HG03045 (cell line): Measurements from ENCODE around the gene GRHL3.

ENCODE experiments used
- ATAC-seq: cut with Tn5 transposase; IDR thresholded peaks from one replicate; pipeline ENCODE4 v1.9.1; 2021; ENCODE audit warnings: mild to moderate bottlenecking, moderate library complexity; ENCODE audit not compliant: unreplicated experiment

The GRHL3 gene

GRCh38 chr1:24340770-24341169, 21.6 kb downstream of the GRHL3 start:
- no peak for ATAC-seq

GRCh38 chr1:24341260-24341659, 22.1 kb downstream of the GRHL3 start:
- no peak for ATAC-seq

GRCh38 chr1:24343412-24344089, 24.4 kb downstream of the GRHL3 start:
- no peak for ATAC-seq

- ATAC-seq, result no peak
Observed at GRCh38 chr1:24344090-24344742, 25.1 kb downstream of the GRHL3 start.

DNA sequence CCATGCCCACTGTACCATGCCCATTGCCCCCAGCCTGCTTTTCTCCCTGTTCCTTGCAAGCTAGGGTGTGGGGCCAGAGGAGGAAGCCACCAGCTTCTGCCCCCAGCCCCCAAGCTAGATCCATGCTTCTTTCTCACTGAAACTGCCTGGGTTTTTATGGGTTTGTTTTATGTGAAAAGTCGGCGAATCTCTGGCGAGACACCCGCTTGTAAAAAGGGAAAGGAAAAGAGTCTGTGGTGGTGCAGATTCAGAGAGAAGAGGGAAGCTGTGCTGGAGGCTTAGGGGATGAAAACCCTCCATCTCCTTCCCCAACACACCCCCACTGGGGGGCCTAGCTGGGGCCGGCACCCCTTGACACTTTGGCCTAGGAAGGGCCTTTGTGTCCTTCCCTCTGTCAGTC, 26.2 kb downstream of the GRHL3 start:
- no peak for ATAC-seq

DNA sequence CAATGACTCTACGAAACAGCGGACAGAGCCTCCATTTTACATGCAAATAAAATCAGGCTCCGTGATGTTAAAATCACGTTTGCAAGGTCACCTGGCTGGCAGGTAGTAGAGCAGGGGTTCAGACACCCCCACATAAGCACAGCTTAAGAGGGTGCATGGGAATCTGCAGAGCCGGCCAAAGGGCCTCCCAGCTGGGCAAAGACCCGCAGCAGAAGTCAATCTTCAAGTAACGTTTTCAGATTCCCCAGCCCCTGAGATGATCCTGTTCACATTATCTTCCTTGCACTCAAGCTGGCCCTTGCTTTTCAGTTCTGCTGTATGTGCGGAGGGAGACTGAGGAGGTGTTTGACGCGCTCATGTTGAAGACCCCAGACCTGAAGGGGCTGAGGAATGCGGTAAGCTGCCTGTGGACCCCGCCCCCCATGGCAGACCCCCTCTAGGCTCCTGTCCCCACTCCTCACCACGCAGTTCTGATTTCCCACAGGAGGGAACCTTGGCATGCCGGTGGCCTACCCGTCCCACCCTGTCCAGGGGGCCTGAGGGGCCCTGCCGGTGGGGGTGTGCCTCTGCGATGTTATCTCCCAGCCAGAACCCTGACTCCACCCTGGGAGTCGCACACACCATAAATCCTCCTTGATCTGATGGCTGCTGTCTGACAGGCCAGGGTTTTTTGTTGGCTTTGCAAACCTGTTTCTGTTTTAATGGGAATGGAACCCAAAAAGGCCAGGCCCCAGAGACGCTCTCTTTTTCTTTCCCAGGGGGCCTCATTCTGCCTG, 28.2 kb downstream of the GRHL3 start:
- ATAC-seq, result no peak

GRCh38 chr1:24348196-24348595, 29.0 kb downstream of the GRHL3 start:
- ATAC-seq, result no peak

DNA sequence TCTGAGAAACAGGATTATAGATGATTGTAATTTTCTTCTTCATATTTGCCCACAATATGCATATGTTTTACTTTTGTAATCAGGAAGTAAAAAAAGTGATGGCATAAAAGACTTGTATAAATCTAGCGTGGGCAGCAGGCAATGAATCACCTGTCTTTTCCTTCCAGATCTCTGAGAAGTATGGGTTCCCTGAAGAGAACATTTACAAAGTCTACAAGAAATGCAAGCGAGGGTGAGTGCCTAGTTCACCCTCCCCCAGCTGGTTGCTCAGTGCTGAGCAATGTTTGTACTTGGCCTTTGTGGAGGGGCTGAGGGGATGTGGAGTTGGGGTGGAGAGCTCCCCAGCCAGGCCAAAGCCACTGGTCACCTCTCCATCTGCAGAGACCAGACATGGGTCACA, 30.7 kb downstream of the GRHL3 start:
- ATAC-seq, result no peak

- ATAC-seq, result no peak
Observed at GRCh38 chr1:24351247-24351646, 32.1 kb downstream of the GRHL3 start.

- ATAC-seq, result no peak
Observed at GRCh38 chr1:24351918-24352627, 32.9 kb downstream of the GRHL3 start.

DNA sequence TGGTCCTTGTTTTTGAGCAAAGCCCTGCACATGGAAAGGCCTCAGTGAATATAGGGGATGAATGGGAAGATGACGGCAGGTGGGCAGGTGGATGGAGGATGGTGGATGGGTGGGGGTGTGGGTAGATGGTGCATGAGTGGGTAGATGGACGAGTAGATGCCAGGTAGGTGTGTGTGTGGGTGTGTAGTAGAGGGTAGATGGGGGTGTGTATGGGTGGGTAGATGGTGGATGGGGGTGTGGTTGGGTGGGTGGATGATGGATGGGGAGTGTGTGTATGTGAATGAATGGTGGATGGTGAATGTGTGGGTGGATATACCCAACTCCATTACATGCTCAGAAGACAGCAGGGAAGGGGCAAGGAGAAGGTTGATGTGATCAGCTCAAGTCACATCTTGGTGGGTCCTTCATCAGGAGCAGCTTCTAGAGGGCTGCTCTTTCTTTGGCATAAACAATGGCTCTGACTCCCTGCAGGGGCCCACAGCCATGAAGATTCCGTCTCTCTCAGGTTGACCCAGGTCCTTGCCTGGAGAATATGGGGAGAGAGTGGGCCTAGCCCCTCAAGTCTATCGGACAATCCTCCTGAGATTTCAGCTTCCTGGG, 34.2 kb downstream of the GRHL3 start:
- ATAC-seq, result no peak

DNA sequence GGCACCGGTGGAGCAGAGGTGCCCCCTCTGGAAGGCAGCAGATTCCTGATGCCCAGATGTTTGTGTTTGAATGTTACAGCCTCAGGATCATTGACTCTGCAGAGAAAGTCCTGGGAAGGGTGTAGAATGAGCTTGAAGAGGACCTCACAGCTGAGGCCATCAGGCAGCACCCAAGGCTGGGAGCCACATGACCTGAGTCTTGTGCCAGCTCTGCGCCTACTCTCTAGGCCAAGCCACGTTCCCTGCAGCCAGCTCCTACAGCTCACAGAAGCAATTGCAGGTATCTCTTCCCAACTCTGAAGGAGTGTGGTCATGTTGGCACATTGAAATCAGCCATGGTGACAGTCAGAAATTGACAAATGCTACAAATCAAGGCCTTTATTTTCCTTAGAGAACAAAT, 36.3 kb downstream of the GRHL3 start:
- no peak for ATAC-seq

DNA sequence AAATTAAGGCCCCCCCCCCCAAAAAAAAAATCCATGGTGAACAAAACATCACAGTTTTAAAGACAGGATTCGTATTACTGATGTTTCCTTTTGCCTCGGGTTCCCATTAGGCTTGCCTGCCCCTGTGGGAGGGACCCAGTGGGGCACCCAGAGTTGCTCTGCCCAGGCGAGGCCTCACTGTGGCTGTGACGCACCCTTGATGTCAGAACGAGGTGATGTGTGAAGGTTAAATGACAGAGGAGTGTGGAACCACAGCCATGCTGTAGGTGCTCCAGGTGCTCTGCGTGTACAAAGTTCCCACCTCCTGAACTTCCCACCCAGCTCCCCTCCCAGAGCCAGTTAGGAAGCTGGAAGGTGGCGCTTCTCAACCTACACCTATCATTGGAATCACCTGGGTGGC, 37.9 kb downstream of the GRHL3 start:
- ATAC-seq, result no peak

- ATAC-seq, result no peak
Observed at GRCh38 chr1:24360681-24361080, 41.5 kb downstream of the GRHL3 start.

DNA sequence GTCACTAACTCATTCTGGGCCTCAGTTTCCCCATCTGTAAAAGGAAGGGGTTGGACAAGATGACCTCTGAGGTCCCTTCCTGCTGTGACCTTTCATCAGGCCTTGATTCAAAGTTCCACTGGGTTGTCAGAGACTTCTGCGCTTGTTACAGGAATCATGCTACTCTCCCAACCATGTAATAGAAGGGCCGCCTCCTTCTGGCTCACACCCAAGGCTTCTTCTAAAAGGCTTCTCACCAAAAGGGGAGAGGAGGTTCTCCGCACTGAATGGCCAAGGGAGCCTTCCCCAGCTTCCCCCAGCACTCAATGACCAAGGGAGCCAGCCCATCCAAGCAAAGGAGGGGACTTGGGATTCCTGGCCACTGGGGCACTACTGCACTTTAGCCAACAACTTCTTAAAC, 42.7 kb downstream of the GRHL3 start:
- no peak for ATAC-seq

GRCh38 chr1:24362396-24362795, 43.2 kb downstream of the GRHL3 start:
- no peak for ATAC-seq

DNA sequence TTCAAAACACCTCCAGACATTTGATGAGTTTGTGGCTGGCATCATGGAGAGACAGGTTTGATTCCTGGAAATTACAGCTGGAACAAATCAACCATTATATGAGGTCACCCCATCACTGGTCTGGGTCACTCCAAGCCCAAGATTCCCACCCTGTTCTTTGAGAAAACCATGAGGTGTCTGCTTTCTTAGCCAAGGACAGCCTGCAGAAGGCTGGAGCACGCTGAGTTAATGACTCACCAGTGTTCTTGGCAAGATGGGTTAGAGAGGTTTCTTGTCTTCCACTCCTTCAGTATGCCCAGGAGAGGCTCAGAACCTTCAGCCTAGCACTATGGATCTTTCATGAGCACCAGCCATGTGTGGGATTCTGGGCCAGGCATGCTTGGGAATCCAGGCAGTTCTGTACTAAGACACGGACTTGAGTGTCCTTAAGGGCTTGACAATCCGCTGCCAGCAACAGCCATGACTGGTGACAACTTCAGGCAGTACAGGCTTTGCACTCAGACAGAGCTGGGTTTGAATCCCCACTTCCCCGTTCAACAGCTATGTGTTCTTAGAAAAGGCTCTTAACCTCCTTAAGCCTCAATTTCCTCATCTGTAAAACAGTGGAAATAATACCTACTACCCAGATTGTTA, 43.9 kb downstream of the GRHL3 start:
- ATAC-seq, result no peak

- no peak for ATAC-seq
Observed at GRCh38 chr1:24363994-24364393, 44.8 kb downstream of the GRHL3 start.

DNA sequence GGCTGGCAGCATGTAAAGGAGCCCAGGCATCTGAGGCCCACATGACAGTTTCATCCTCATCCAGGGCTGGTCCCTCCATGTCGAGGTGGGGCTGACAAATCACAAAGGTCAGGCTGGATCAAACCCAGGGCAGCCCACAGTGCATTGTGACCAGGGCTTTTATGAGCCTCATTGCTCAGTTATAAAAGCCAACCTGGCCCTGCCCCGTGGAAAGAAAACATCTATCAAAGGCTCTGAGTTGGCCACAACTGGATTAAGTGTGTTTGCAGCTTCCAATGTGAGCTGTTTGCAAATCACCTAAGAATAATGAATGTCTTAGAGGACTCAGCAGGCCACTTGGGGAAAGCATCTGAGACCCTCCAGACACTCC, 45.4 kb downstream of the GRHL3 start:
- no peak for ATAC-seq

DNA sequence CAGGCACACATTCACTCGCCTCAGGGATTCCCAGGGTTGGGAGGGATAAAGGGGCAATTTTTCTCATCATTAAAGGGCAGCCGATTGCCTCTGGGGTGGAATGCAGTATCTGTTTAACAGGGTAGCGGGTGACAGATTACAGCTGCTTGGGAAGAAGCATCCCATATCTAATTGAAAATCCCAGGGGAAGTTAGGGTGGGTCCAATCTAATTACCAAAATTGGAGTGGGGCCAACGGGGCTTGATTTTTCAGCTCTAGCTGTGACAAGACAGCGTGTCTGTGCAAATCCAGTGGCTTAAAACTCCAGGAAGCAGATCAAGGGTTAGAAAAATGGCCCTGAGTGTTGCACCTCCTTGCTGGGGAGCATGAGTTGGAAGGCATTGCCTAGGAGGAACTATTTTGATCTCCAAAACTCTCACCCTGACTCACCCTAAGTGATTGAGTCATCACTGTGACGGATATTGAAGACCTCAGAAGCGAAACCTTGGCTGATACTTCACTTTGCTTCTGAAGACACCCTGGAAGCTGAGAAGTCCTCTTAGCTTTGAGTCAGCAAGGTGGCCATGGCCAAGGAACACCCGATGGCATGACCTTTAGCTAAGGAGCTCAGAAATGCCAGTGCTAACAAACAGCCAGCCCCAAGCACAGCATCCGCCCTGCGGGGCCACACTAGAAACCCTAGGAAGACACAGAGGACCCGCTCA, 46.0 kb downstream of the GRHL3 start:
- ATAC-seq, result no peak
